Uterus (tissue), 2 donors: ENCODE results near the gene DZIP1.

Experiments
- POLR2A ChIP-seq, 2 donors: fragments of 450-650 bp; IDR thresholded peaks; one replicate each; pipeline ENCODE4 v1.6.1; 2016; ENCODE audit warnings: antibody characterized with exemption in 2 of 2, mild to moderate bottlenecking in 1 of 2, moderate library complexity in 1 of 2
- TF ChIP-seq, protein P1 (sequence below), 4 experiments: fragments of 200-600 bp in 2 of 4; fragments of 450-650 bp in 2 of 4; sonication (generic) in 2 of 4; IDR thresholded peaks; one replicate each; pipeline ENCODE4 v1.5.1; 2016 to 2019; ENCODE audit warnings: antibody characterized with exemption in 4 of 4, mild to moderate bottlenecking in 2 of 4, moderate library complexity in 1 of 4

- TF ChIP-seq, protein P1, sequence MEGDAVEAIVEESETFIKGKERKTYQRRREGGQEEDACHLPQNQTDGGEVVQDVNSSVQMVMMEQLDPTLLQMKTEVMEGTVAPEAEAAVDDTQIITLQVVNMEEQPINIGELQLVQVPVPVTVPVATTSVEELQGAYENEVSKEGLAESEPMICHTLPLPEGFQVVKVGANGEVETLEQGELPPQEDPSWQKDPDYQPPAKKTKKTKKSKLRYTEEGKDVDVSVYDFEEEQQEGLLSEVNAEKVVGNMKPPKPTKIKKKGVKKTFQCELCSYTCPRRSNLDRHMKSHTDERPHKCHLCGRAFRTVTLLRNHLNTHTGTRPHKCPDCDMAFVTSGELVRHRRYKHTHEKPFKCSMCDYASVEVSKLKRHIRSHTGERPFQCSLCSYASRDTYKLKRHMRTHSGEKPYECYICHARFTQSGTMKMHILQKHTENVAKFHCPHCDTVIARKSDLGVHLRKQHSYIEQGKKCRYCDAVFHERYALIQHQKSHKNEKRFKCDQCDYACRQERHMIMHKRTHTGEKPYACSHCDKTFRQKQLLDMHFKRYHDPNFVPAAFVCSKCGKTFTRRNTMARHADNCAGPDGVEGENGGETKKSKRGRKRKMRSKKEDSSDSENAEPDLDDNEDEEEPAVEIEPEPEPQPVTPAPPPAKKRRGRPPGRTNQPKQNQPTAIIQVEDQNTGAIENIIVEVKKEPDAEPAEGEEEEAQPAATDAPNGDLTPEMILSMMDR (IDR thresholded peaks at IDR 0.05) = no peak
- TF ChIP-seq POLR2A (IDR thresholded peaks at IDR 0.05) = no peak
Measured at GRCh38 chr13:95568131-95568530, 76.4 kb downstream of the DZIP1 start.
